ENCODE data around the gene LAPTM4A. TPM values are rescaled to one million over a fixed set of nuclear protein-coding genes. Genes with fewer than 3 reads are reported as not detected.

The LAPTM4A gene
- total and polyA plus RNA-seq, 10 of the 15 experiments (the other 5 are each of a cell fraction or from before 2014, with no cell fraction given) = 17.8 to 107 (median 45.8) TPM

- no peak overlapping the region for H3K27ac ChIP-seq (ENCODE audit: control insufficient read depth, insufficient read depth)
- 30% methylated on average over 5 of the region's 5 CpGs for WGBS (ENCODE audit: insufficient coverage, insufficient replicate concordance, low lambda C conversion rate, missing lambda C conversion rate)
- no peak overlapping the region for H3K4me3 ChIP-seq
- ChIA-PET SMC1A (ENCODE audit: uncharacterized antibody, unreplicated experiment) (no interaction called here), CTCF (interaction anchor here (1.2 kb wide), 1 partner anchor 78 kb away, joined by 3 read pairs; no protein-coding TSS in a partner anchor), POLR2A (no interaction called here), RAD21 (ENCODE audit: unreplicated experiment) (interaction anchor here (0.6 to 1.3 kb wide), 2 partner anchors 50 to 78 kb away, joined by 3 to 5 read pairs; no protein-coding TSS in a partner anchor)
- no peaks in the 10 kb centered on the region; a peak in 1 of 4 replicates for H3K27me3 ChIP-seq (replicated peaks in 1 of 2; ENCODE audit: control insufficient read depth in 2 of 2, insufficient read depth in 2 of 2, low read length in 1 of 2)
- H3K79me2 ChIP-seq (ENCODE audit: control insufficient read depth, insufficient read depth, low read length) = no peaks in the 10 kb centered on the region
- DNase-seq (ENCODE audit: low read depth, low spot score) (no peak), FAIRE-seq (no peak), ATAC-seq (no peak)
- H3K4me1 ChIP-seq (ENCODE audit: control insufficient read depth, insufficient read depth, low read length) = no peaks in the 10 kb centered on the region; the same call in 1 of the 2 replicates
- BruUV-seq (replicated peaks) = no TSS peak
- in situ Hi-C loops (cut with MboI) = loop anchor here (5.0 to 10.0 kb wide), 2 partner anchors 78 to 131 kb away; partner anchors contain the start of gene MATN3
- no peaks in the 10 kb centered on the region for H3K36me3 ChIP-seq (ENCODE audit: control insufficient read depth in 2 of 2, insufficient read depth in 2 of 2, low read length in 1 of 2)
- H3K9me3 ChIP-seq (replicated peaks; ENCODE audit: control insufficient read depth, insufficient read depth, low read length) = no peaks in the 10 kb centered on the region
- no peak overlapping the region for H3K9ac ChIP-seq (ENCODE audit: control insufficient read depth, insufficient read depth, low read length)
- intact Hi-C loops (cut with micrococcal nuclease; ENCODE audit: unreplicated experiment) = no loop called here
- no peaks in the 10 kb centered on the region for H4K20me1 ChIP-seq (ENCODE audit: control insufficient read depth, insufficient read depth)
- no peak overlapping the region for H3K4me2 ChIP-seq (ENCODE audit: control insufficient read depth, insufficient read depth)
- H2AFZ ChIP-seq (ENCODE audit: control insufficient read depth, low read depth, low read length) = no peak overlapping the region
- no peak for TF ChIP-seq MYC (IDR thresholded peaks at IDR 0.05; ENCODE audit: insufficient read depth, insufficient read length, insufficient replicate concordance, low read length, severe bottlenecking)
- no peak for TF ChIP-seq WRNIP1 (IDR thresholded peaks at IDR 0.05; ENCODE audit: borderline replicate concordance, low read depth, low read length)
- no peak for TF ChIP-seq ZBTB33 (IDR thresholded peaks at IDR 0.05)
- TF ChIP-seq IKZF2 (IDR thresholded peaks at IDR 0.05) = no peak
- TF ChIP-seq SUPT20H (IDR thresholded peaks at IDR 0.05; ENCODE audit: borderline replicate concordance, control insufficient read depth, low read depth, low read length) = no peak
- TF ChIP-seq ZBTB40 (IDR thresholded peaks at IDR 0.05; ENCODE audit: borderline replicate concordance) = no peak
- TF ChIP-seq ZNF687 (IDR thresholded peaks at IDR 0.05) = no peak
- TF ChIP-seq RAD21 (IDR thresholded peaks at IDR 0.05; ENCODE audit: insufficient read depth, low read depth, low read length) = no peak
- no peak for TF ChIP-seq EZH2 (IDR thresholded peaks at IDR 0.05; ENCODE audit: borderline replicate concordance, control insufficient read depth, low read depth, low read length)
- TF ChIP-seq LARP7 (IDR thresholded peaks at IDR 0.05) = no peak
- no peak for TF ChIP-seq POLR2AphosphoS2 (IDR thresholded peaks at IDR 0.05; ENCODE audit: low read depth, low read length)
- TF ChIP-seq CHD2 (IDR thresholded peaks at IDR 0.05; ENCODE audit: borderline replicate concordance, low read depth, low read length) = no peak
- TF ChIP-seq ESRRA (IDR thresholded peaks at IDR 0.05; ENCODE audit: low read length) = no peak
- no peak for TF ChIP-seq SRF (IDR thresholded peaks at IDR 0.05; ENCODE audit: low read depth in 2 of 2, low read length in 2 of 2)
- no peak for TF ChIP-seq ZNF24 (IDR thresholded peaks at IDR 0.05)
These were observed 41.4 kb upstream of the LAPTM4A start for GRCh38 chr2:20092901-20093235.
